Stimulated activated CD8-positive, alpha-beta memory T cell treated with anti-CD3 and anti-CD28 coated beads, Interleukin-4, amount 100 ng/mL, for 1 hour (primary cell): Measurements from ENCODE around the gene VPREB1.
"Not testable (repeated sequence)": the region's sequence is repeated elsewhere in the genome, so short reads cannot be mapped to it uniquely, and the experiment has no call there.

Experiments used
- DNase-seq, 2 donors: peaks; one replicate each; pipeline ENCODE4 v3.0.0-alpha.2; 2020; ENCODE audit warnings: low read depth in 2 of 2, low spot score in 1 of 2

The VPREB1 gene

GRCh38 chr22:22293436-22293835 lies 48.9 kb downstream of the VPREB1 start:
- DNase-seq, result not testable (repeated sequence)

- DNase-seq, result not testable (repeated sequence)
These were observed 50.1 kb downstream of the VPREB1 start for GRCh38 chr22:22294641-22295040.
